CD8-positive, alpha-beta memory T cell (primary cell): ENCODE results near the gene ITGA7. TPM values are rescaled to one million over a fixed set of nuclear protein-coding genes. Genes with fewer than 3 reads are reported as not detected.

ENCODE experiments used
- CTCF ChIA-PET: fragments of 350-600 bp; sonication (Branson Sonifier 250); formaldehyde crosslinking; loops from one replicate; lab custom pipeline; 2021; ENCODE audit warnings: antibody characterized with exemption; lab: Charles Lee
- POLR2A ChIA-PET: fragments of 350-600 bp; sonication (Branson Sonifier 250); formaldehyde crosslinking; loops from one replicate; lab custom pipeline; 2021; ENCODE audit warnings: antibody characterized with exemption; lab: Charles Lee
- DNase-seq, 5 donors: peaks; one replicate each; pipeline versions ENCODE4 v3.0.0 to v3.0.0-alpha.2; 2020 to 2022; ENCODE audit warnings: mixed read lengths in 1 of 5
- H3K27ac ChIP-seq: one replicate; pipeline ENCODE4 v1.7.0; 2013; ENCODE audit warnings: low read depth, mild to moderate bottlenecking, low read length, moderate library complexity
- H3K27me3 ChIP-seq: 2 replicates; pipeline ENCODE4 v1.7.0; 2013; ENCODE audit warnings: low read length, mild to moderate bottlenecking; ENCODE audit not compliant: insufficient read depth, poor library complexity, severe bottlenecking
- H3K36me3 ChIP-seq: 2 replicates; pipeline ENCODE4 v1.7.0; 2013; ENCODE audit warnings: mild to moderate bottlenecking, low read length, moderate library complexity; ENCODE audit not compliant: insufficient read depth
- H3K4me1 ChIP-seq: 2 replicates; pipeline ENCODE4 v1.7.0; 2013; ENCODE audit warnings: mild to moderate bottlenecking, low read length, moderate library complexity; ENCODE audit not compliant: insufficient read depth
- H3K4me3 ChIP-seq: 2 replicates; pipeline ENCODE4 v1.7.0; 2013; ENCODE audit warnings: mild to moderate bottlenecking, low read length
- H3K9me3 ChIP-seq: 2 replicates; pipeline ENCODE4 v1.7.0; 2013; ENCODE audit warnings: mild to moderate bottlenecking, low read length
- H3K27ac Mint-ChIP-seq, 8 donors: one replicate each; pipeline ENCODE4 v1.8.0; 2020 to 2021; ENCODE audit warnings: mixed read lengths in 8 of 8, mild to moderate bottlenecking in 6 of 8, inconsistent platforms in 3 of 8, moderate library complexity in 3 of 8
- H3K27me3 Mint-ChIP-seq, 2 donors: one replicate each; pipeline ENCODE4 v1.8.0; 2020 to 2021; ENCODE audit warnings: mixed read lengths in 2 of 2, mild to moderate bottlenecking in 1 of 2, moderate library complexity in 1 of 2
- H3K36me3 Mint-ChIP-seq, 3 donors: one replicate each; pipeline ENCODE4 v1.8.0; 2020 to 2021; ENCODE audit warnings: mixed read lengths in 3 of 3, inconsistent platforms in 1 of 3, mild to moderate bottlenecking in 1 of 3
- H3K4me1 Mint-ChIP-seq, 3 donors: one replicate each; pipeline ENCODE4 v1.8.0; 2020 to 2021; ENCODE audit warnings: mixed read lengths in 3 of 3, inconsistent platforms in 1 of 3, mild to moderate bottlenecking in 1 of 3
- H3K4me3 Mint-ChIP-seq, 7 donors: one replicate each; pipeline ENCODE4 v1.8.0; 2020 to 2021; ENCODE audit warnings: mixed read lengths in 7 of 7, mild to moderate bottlenecking in 6 of 7, moderate library complexity in 4 of 7, inconsistent platforms in 2 of 7
- H3K9me3 Mint-ChIP-seq, 5 donors: one replicate each; pipeline ENCODE4 v1.8.0; 2020 to 2022; ENCODE audit warnings: mixed read lengths in 5 of 5, mild to moderate bottlenecking in 3 of 5, moderate library complexity in 2 of 5, inconsistent platforms in 1 of 5
- polyA plus RNA-seq: library from polyadenylated mRNA; unstranded; fragments of 300-500 nt; fragmentation: Illumina TruSeq; gene quantifications from one replicate; pipeline ENCODE4 v1.2.3, GENCODE V29; 2021
- total RNA-seq, 2 experiments: library from RNA; stranded (reverse); gene quantifications; one replicate each; pipeline ENCODE4 v1.2.3, GENCODE V29; 2021

Gene ITGA7
- total and polyA plus RNA-seq, 3 experiments from 2014 or later, result 0.36 to 3.1 (median 2.7) TPM

- Mint-ChIP-seq H3K36me3 (no peaks in the 10 kb centered on the region), H3K4me3 (no peak overlapping the region), H3K4me1 (peaks cover 17 to 35% (median 32%) of the 10 kb centered on the region in 3 donors), H3K27ac (peak overlapping the region in 1 of 8 donors; percentile 15), H3K27me3 (peaks cover 4 to 10% of the 10 kb centered on the region in 2 donors), H3K9me3 (no peaks in the 10 kb centered on the region)
- H3K4me3 ChIP-seq, result no peak overlapping the region
- DNase-seq, result no peak
- POLR2A ChIA-PET, result no interaction called here
- no peaks in the 10 kb centered on the region for H3K36me3 ChIP-seq
- no peaks in the 10 kb centered on the region for H3K9me3 ChIP-seq
- CTCF ChIA-PET, result interaction anchor here (6.6 kb wide), 1 partner anchor 16 kb away, joined by 108 read pairs; no protein-coding TSS in a partner anchor
- H3K27me3 ChIP-seq, result no peaks in the 10 kb centered on the region
- H3K27ac ChIP-seq, result no peak overlapping the region
- H3K4me1 ChIP-seq, result peaks cover 17% of the 10 kb centered on the region
Measured at GRCh38 chr12:55641595-55641994, 66.1 kb downstream of the ITGA7 start.

GRCh38 chr12:55637467-55637866, 70.2 kb downstream of the ITGA7 start:
- no peaks in the 10 kb centered on the region for H3K27me3 ChIP-seq
- H3K4me1 ChIP-seq, result peaks cover 14% of the 10 kb centered on the region
- Mint-ChIP-seq H3K27me3 (peaks cover 6 to 28% of the 10 kb centered on the region in 2 donors), H3K36me3 (no peaks in the 10 kb centered on the region), H3K9me3 (no peaks in the 10 kb centered on the region), H3K4me1 (peaks cover 9 to 18% (median 16%) of the 10 kb centered on the region in 3 donors), H3K27ac (peak overlapping the region in 6 of 8 donors; percentile 4 to 85 (median 69)), H3K4me3 (peak overlapping the region; percentile 3 to 61 (median 45))
- POLR2A ChIA-PET, result no interaction called here
- no peak overlapping the region for H3K27ac ChIP-seq
- CTCF ChIA-PET, result no interaction called here
- H3K36me3 ChIP-seq, result no peaks in the 10 kb centered on the region
- no peak overlapping the region for H3K4me3 ChIP-seq
- H3K9me3 ChIP-seq, result no peaks in the 10 kb centered on the region
- peak in 4 of 5 donors; percentile 10 to 62 (median 29) for DNase-seq

- Histone ChIP-seq H3K4me3 (no peak within 1 kb of the TSS), H3K27me3 (no peaks in the 10 kb centered on the region), H3K27ac (no peak within 1 kb of the TSS), H3K4me1 (peaks cover 14% of the 10 kb centered on the region), H3K36me3 (no peaks in the 10 kb centered on the region), H3K9me3 (no peaks in the 10 kb centered on the region)
- H3K27me3 Mint-ChIP-seq, result peaks cover 10 to 31% of the 10 kb centered on the region in 2 donors
- H3K4me3 Mint-ChIP-seq, result peak within 1 kb of the TSS; percentile 3 to 75 (median 45)
- H3K27ac Mint-ChIP-seq, result peak within 1 kb of the TSS in 6 of 8 donors; percentile 4 to 85 (median 69)
- H3K9me3 Mint-ChIP-seq, result no peaks in the 10 kb centered on the region
- peaks cover 6 to 14% (median 10%) of the 10 kb centered on the region in 3 donors for H3K4me1 Mint-ChIP-seq
- H3K36me3 Mint-ChIP-seq, result no peaks in the 10 kb centered on the region
- DNase-seq, result no peak
- ChIA-PET POLR2A (no interaction called here), CTCF (interaction anchor here (1.2 to 1.7 kb wide), 2 partner anchors 10 to 19 kb away, joined by 4 to 5 read pairs; no protein-coding TSS in a partner anchor)
Measured at GRCh38 chr12:55636853-55637252, 70.9 kb downstream of the ITGA7 start, which contains the start of gene OR10P1. Gene OR10P1, plus strand, starts transcription at chr12:55636892. Its CDS starts 0 bp downstream, at chr12:55636892.

- CTCF ChIA-PET, result interaction anchor here (1.2 to 1.7 kb wide), 2 partner anchors 11 to 20 kb away, joined by 4 to 5 read pairs; no protein-coding TSS in a partner anchor
Measured at GRCh38 chr12:55636116-55636655, 71.5 kb downstream of the ITGA7 start.

More at GRCh38 chr12:55636116-55636655, 71.5 kb downstream of the ITGA7 start:
- Histone ChIP-seq H3K4me1 (peaks cover 14% of the 10 kb centered on the region), H3K27ac (no peak overlapping the region), H3K36me3 (no peaks in the 10 kb centered on the region), H3K4me3 (no peak overlapping the region), H3K9me3 (no peaks in the 10 kb centered on the region), H3K27me3 (no peaks in the 10 kb centered on the region)
- POLR2A ChIA-PET, result no interaction called here
- peak overlapping the region in 1 of 7 donors; percentile 75 for H3K4me3 Mint-ChIP-seq
- peaks cover 10 to 31% of the 10 kb centered on the region in 2 donors for H3K27me3 Mint-ChIP-seq
- H3K27ac Mint-ChIP-seq, result peak overlapping the region in 1 of 8 donors; percentile 52
- DNase-seq, result no peak
- H3K36me3 Mint-ChIP-seq, result no peaks in the 10 kb centered on the region
- H3K4me1 Mint-ChIP-seq, result peaks cover 6 to 14% (median 10%) of the 10 kb centered on the region in 3 donors
- H3K9me3 Mint-ChIP-seq, result no peaks in the 10 kb centered on the region

Other genes starting within 250 kb of the ITGA7 start
- gene OR6C70, start 237.8 kb downstream of the ITGA7 start, total RNA-seq, result not detected
- not detected for gene OR6C70, start 237.8 kb downstream of the ITGA7 start, polyA plus RNA-seq
- not detected for gene OR6C68, start 215.5 kb downstream of the ITGA7 start, total RNA-seq
- gene OR6C68, start 215.5 kb downstream of the ITGA7 start, polyA plus RNA-seq, result not detected
- not detected for gene OR6C4, start 158.3 kb downstream of the ITGA7 start, total RNA-seq
- gene OR6C4, start 158.3 kb downstream of the ITGA7 start, polyA plus RNA-seq, result not detected
- not detected for gene OR2AP1, start 135.4 kb downstream of the ITGA7 start, total RNA-seq
- not detected for gene OR2AP1, start 135.4 kb downstream of the ITGA7 start, polyA plus RNA-seq
- gene OR10P1, start 71.0 kb downstream of the ITGA7 start, total RNA-seq, result not detected
- gene OR10P1, start 71.0 kb downstream of the ITGA7 start, polyA plus RNA-seq, result not detected
- gene BLOC1S1, start 8.1 kb upstream of the ITGA7 start, total RNA-seq, result 100 to 1,000 TPM in 1 of 2 experiments, 10 to 100 TPM in 1; 97.5 to 110 TPM
- 90.2 TPM for gene BLOC1S1, start 8.1 kb upstream of the ITGA7 start, polyA plus RNA-seq
- 1 to 10 TPM; 8.1 to 8.5 TPM for gene RDH5, start 12.5 kb upstream of the ITGA7 start, total RNA-seq
- gene RDH5, start 12.5 kb upstream of the ITGA7 start, polyA plus RNA-seq, result 0.90 TPM
- gene CD63, start 21.1 kb upstream of the ITGA7 start, total RNA-seq, result 100 to 1,000 TPM; 200 to 202 TPM
- gene CD63, start 21.1 kb upstream of the ITGA7 start, polyA plus RNA-seq, result 375 TPM
- 10 to 100 TPM; 13.1 to 13.5 TPM for gene GDF11, start 35.2 kb upstream of the ITGA7 start, total RNA-seq
- gene GDF11, start 35.2 kb upstream of the ITGA7 start, polyA plus RNA-seq, result 1.4 TPM
- gene SARNP, start 109.8 kb upstream of the ITGA7 start, total RNA-seq, result 100 to 1,000 TPM in 1 of 2 experiments, 10 to 100 TPM in 1; 89.7 to 103 TPM
- gene SARNP, start 109.8 kb upstream of the ITGA7 start, polyA plus RNA-seq, result 109 TPM
- gene ORMDL2, start 110.1 kb upstream of the ITGA7 start, total RNA-seq, result 10 to 100 TPM; 49.0 to 49.7 TPM
- gene ORMDL2, start 110.1 kb upstream of the ITGA7 start, polyA plus RNA-seq, result 110 TPM
- gene DNAJC14, start 121.7 kb upstream of the ITGA7 start, total RNA-seq, result 10 to 100 TPM; 39.1 to 40.8 TPM
- gene DNAJC14, start 121.7 kb upstream of the ITGA7 start, polyA plus RNA-seq, result 40.2 TPM
- 1 to 10 TPM in 1 of 2 experiments, under 1 TPM in 1; 0.29 to 1.0 TPM for gene MMP19, start 135.0 kb upstream of the ITGA7 start, total RNA-seq
- gene MMP19, start 135.0 kb upstream of the ITGA7 start, polyA plus RNA-seq, result not detected
- 10 to 100 TPM; 35.8 to 38.4 TPM for gene PYM1, start 220.0 kb upstream of the ITGA7 start, total RNA-seq
- 80.8 TPM for gene PYM1, start 220.0 kb upstream of the ITGA7 start, polyA plus RNA-seq
- 100 to 1,000 TPM; 221 to 236 TPM for gene DGKA, start 223.3 kb upstream of the ITGA7 start, total RNA-seq
- gene DGKA, start 223.3 kb upstream of the ITGA7 start, polyA plus RNA-seq, result 234 TPM